Mesenchymal stem cell (in vitro differentiated cells and primary cell): ENCODE results near the gene FIP1L1.

Experiments
- DNase-seq: peaks from one replicate; pipeline ENCODE4 v3.0.0-alpha.2; 2013
- H2AFZ ChIP-seq: one replicate; pipeline ENCODE4 v1.6.1; 2013; ENCODE audit warnings: low read depth, mild to moderate bottlenecking, control low read depth, inconsistent platforms, low read length, moderate library complexity
- H2AK5ac ChIP-seq: 2 replicates; pipeline ENCODE4 v1.6.1; 2013; ENCODE audit warnings: low read length, moderate library complexity, mild to moderate bottlenecking, inconsistent platforms; ENCODE audit not compliant: severe bottlenecking
- H2BK120ac ChIP-seq: one replicate; pipeline ENCODE4 v1.6.1; 2013; ENCODE audit warnings: low read depth, mild to moderate bottlenecking, inconsistent platforms, low read length, moderate library complexity
- H2BK12ac ChIP-seq, 2 experiments: one replicate each; pipeline ENCODE4 v1.6.1; 2013; ENCODE audit warnings: inconsistent platforms in 2 of 2, low read length in 2 of 2, mild to moderate bottlenecking in 2 of 2, moderate library complexity in 2 of 2, control low read depth in 1 of 2
- H2BK15ac ChIP-seq: one replicate; pipeline ENCODE4 v1.6.1; 2013; ENCODE audit warnings: mild to moderate bottlenecking, low read depth, inconsistent platforms; ENCODE audit not compliant: poor library complexity, severe bottlenecking
- H2BK5ac ChIP-seq: 2 replicates; pipeline ENCODE4 v1.6.1; 2013; ENCODE audit warnings: low read depth, mild to moderate bottlenecking, low read length, control low read depth, inconsistent platforms; ENCODE audit not compliant: poor library complexity, severe bottlenecking
- H3K14ac ChIP-seq, 2 experiments: one replicate each; pipeline ENCODE4 v1.6.1; 2013; ENCODE audit warnings: inconsistent platforms in 2 of 2, low read length in 2 of 2, control low read depth in 1 of 2, mild to moderate bottlenecking in 1 of 2, moderate library complexity in 1 of 2
- H3K18ac ChIP-seq, 2 experiments: one replicate each; pipeline ENCODE4 v1.6.1; 2013; ENCODE audit warnings: inconsistent platforms in 2 of 2, low read length in 2 of 2, control low read depth in 1 of 2, low read depth in 1 of 2, mild to moderate bottlenecking in 1 of 2
- H3K23ac ChIP-seq, 2 experiments: one replicate each; pipeline ENCODE4 v1.6.1; 2013; ENCODE audit warnings: inconsistent platforms in 2 of 2, low read length in 2 of 2, mild to moderate bottlenecking in 2 of 2, moderate library complexity in 2 of 2, control low read depth in 1 of 2
- H3K27ac ChIP-seq: 2 replicates; pipeline ENCODE4 v1.5.1; 2013; ENCODE audit warnings: mild to moderate bottlenecking, moderate library complexity, low read length, control low read depth, inconsistent platforms; ENCODE audit not compliant: poor library complexity, severe bottlenecking
- H3K27me3 ChIP-seq, 2 experiments: 2 replicates each; pipeline versions ENCODE4 v1.6.1 to v1.7.0; 2013; ENCODE audit warnings: low read length in 2 of 2, mild to moderate bottlenecking in 2 of 2, moderate library complexity in 2 of 2, control low read depth in 1 of 2, inconsistent platforms in 1 of 2; ENCODE audit not compliant: control insufficient read depth in 1 of 2, insufficient read depth in 1 of 2
- H3K36me3 ChIP-seq, 2 experiments: 2 replicates each; pipeline versions ENCODE4 v1.6.1 to v1.7.0; 2013; ENCODE audit warnings: low read length in 2 of 2, control low read depth in 1 of 2, inconsistent platforms in 1 of 2, low read depth in 1 of 2, mild to moderate bottlenecking in 1 of 2; ENCODE audit not compliant: insufficient read depth in 2 of 2, control insufficient read depth in 1 of 2
- H3K4ac ChIP-seq, 2 experiments: one replicate each; pipeline ENCODE4 v1.6.1; 2013; ENCODE audit warnings: inconsistent platforms in 2 of 2, low read length in 2 of 2, mild to moderate bottlenecking in 2 of 2, moderate library complexity in 2 of 2, control low read depth in 1 of 2, low read depth in 1 of 2
- H3K4me1 ChIP-seq: 2 replicates; pipeline ENCODE4 v1.6.1; 2013; ENCODE audit warnings: low read depth, low read length, control low read depth; ENCODE audit not compliant: control insufficient read depth, insufficient read depth
- H3K4me2 ChIP-seq: 2 replicates; pipeline ENCODE4 v1.6.1; 2013; ENCODE audit warnings: low read length, mild to moderate bottlenecking, inconsistent platforms; ENCODE audit not compliant: poor library complexity, severe bottlenecking
- H3K4me3 ChIP-seq, 2 experiments: 2 replicates each; pipeline versions ENCODE4 v1.5.1 to v1.7.0; 2013; ENCODE audit warnings: low read length in 2 of 2, mild to moderate bottlenecking in 2 of 2, control low read depth in 1 of 2, low read depth in 1 of 2; ENCODE audit not compliant: insufficient read depth in 1 of 2
- H3K79me1 ChIP-seq: replicated peaks from 2 replicates; pipeline ENCODE4 v1.6.1; 2013; ENCODE audit warnings: mild to moderate bottlenecking, control low read depth, low read length, inconsistent platforms; ENCODE audit not compliant: poor library complexity, severe bottlenecking
- H3K9ac ChIP-seq: 2 replicates; pipeline ENCODE4 v1.7.0; 2013; ENCODE audit warnings: mild to moderate bottlenecking, low read length, moderate library complexity
- H3K9me3 ChIP-seq: 2 replicates; pipeline ENCODE4 v1.7.0; 2013; ENCODE audit warnings: mild to moderate bottlenecking, low read length; ENCODE audit not compliant: control insufficient read depth
- H4K8ac ChIP-seq: one replicate; pipeline ENCODE4 v1.6.1; 2013; ENCODE audit warnings: inconsistent platforms, mild to moderate bottlenecking, low read length, moderate library complexity
- H4K91ac ChIP-seq: one replicate; pipeline ENCODE4 v1.6.1; 2013; ENCODE audit warnings: mild to moderate bottlenecking, low read length, inconsistent platforms
- WGBS: methylation state at CpG from one replicate; pipeline ENCODE4 v1.1.7; 2013; ENCODE audit warnings: mixed read lengths; 5-methylcytosine and 5-hydroxymethylcytosine counted together

FIP1L1 gene

GRCh38 chr4:53485658-53486040 is 108.2 kb downstream of the FIP1L1 start:
- H3K27me3 ChIP-seq, result peaks cover 0 to 6% of the 10 kb centered on the region in 2 experiments
- H3K14ac ChIP-seq, result no peak overlapping the region
- no peak overlapping the region for H3K23ac ChIP-seq
- H2AK5ac ChIP-seq, result no peak overlapping the region
- H3K4me1 ChIP-seq, result no peaks in the 10 kb centered on the region
- no peaks in the 10 kb centered on the region for H3K36me3 ChIP-seq
- no peaks in the 10 kb centered on the region for H3K79me1 ChIP-seq
- no peak overlapping the region for H3K4me3 ChIP-seq
- H4K8ac ChIP-seq, result no peak overlapping the region
- H2BK120ac ChIP-seq, result no peak overlapping the region
- H2BK12ac ChIP-seq, result no peak overlapping the region
- no peak overlapping the region for H3K27ac ChIP-seq
- no peak overlapping the region for H2BK5ac ChIP-seq
- H3K9me3 ChIP-seq, result no peaks in the 10 kb centered on the region
- H2BK15ac ChIP-seq, result no peak overlapping the region
- peak overlapping the region in 1 of 2 experiments; percentile 64 for H3K4ac ChIP-seq
- H4K91ac ChIP-seq, result no peak overlapping the region
- H2AFZ ChIP-seq, result no peak overlapping the region
- H3K18ac ChIP-seq, result no peak overlapping the region
- no peak overlapping the region for H3K9ac ChIP-seq
- no peak overlapping the region for H3K4me2 ChIP-seq
- no CpG with 5 or more reads among the region's 1 CpG for WGBS
- no peak for DNase-seq

- H3K9ac ChIP-seq, result no peak overlapping the region
- no peak overlapping the region for H3K23ac ChIP-seq
These were observed 110.3 kb downstream of the FIP1L1 start for GRCh38 chr4:53487766-53488165.

GRCh38 chr4:53489279-53489889 is 111.9 kb downstream of the FIP1L1 start:
- Histone ChIP-seq H3K79me1 (no peaks in the 10 kb centered on the region), H3K4ac (no peak overlapping the region), H3K4me2 (no peak overlapping the region), H2BK5ac (no peak overlapping the region), H2BK120ac (no peak overlapping the region), H2AFZ (no peak overlapping the region), H3K4me3 (no peak overlapping the region), H4K91ac (no peak overlapping the region), H3K23ac (no peak overlapping the region), H4K8ac (no peak overlapping the region), H3K27me3 (peaks cover 0 to 6% of the 10 kb centered on the region in 2 experiments), H3K14ac (no peak overlapping the region), H2BK12ac (no peak overlapping the region), H3K4me1 (no peaks in the 10 kb centered on the region), H2BK15ac (no peak overlapping the region), H3K18ac (no peak overlapping the region), H3K36me3 (no peaks in the 10 kb centered on the region), H2AK5ac (no peak overlapping the region), H3K27ac (no peak overlapping the region), H3K9me3 (no peaks in the 10 kb centered on the region), H3K9ac (peak overlapping the region; percentile 86)
- DNase-seq, result peak; percentile 61

More at GRCh38 chr4:53487766-53488165, 110.3 kb downstream of the FIP1L1 start:
- Histone ChIP-seq H3K4ac (no peak overlapping the region), H3K36me3 (no peaks in the 10 kb centered on the region), H2BK120ac (no peak overlapping the region), H3K14ac (no peak overlapping the region), H4K8ac (no peak overlapping the region), H3K4me3 (no peak overlapping the region), H4K91ac (no peak overlapping the region), H3K4me1 (no peaks in the 10 kb centered on the region), H2BK15ac (no peak overlapping the region), H3K4me2 (no peak overlapping the region), H2BK12ac (no peak overlapping the region), H3K27ac (no peak overlapping the region), H3K27me3 (peaks cover 0 to 6% of the 10 kb centered on the region in 2 experiments), H3K79me1 (no peaks in the 10 kb centered on the region), H2AFZ (no peak overlapping the region), H3K18ac (no peak overlapping the region), H2AK5ac (no peak overlapping the region), H2BK5ac (no peak overlapping the region), H3K9me3 (no peaks in the 10 kb centered on the region)
- DNase-seq, result no peak

DNA sequence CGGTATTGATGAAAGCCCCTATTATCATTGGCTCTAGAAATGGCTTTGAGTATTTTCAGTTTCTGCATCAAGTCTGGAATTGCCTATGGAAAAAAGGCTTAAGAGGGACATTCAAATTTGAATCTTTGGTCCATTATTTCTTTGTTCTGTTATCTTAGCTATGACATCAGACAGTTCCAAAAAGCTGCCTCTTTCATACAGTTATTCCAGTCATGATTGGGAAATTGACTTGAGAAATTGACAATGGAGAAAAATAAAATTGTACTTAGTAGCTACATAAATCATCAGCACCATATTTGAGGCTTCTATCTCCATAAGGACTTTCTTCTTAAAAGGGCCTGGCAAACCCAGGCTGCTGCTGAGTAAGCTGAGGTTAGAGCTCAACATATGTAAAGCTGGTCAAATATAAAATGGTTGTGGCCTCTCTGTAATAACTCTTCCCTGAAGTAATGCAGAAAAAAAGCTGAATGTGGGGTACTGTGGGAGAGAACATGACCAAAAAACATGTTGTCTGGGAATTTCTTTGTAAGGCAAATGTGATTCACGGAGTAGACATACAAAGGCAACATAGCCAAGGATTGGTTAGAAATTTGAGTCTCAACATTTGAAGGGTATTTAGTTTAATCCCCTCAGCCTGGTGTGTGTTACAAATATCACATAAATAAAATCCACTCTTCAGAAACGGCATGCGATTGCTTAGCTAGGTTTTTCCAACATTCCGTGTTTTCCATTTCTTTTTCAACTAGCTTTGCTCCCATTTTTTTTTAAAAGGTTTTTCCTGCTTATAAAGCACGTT is 112.9 kb downstream of the FIP1L1 start:
- Histone ChIP-seq H3K18ac (peak overlapping the region in 1 of 2 experiments; percentile 48), H3K27ac (no peak overlapping the region), H3K79me1 (no peaks in the 10 kb centered on the region), H2BK5ac (no peak overlapping the region), H2AFZ (no peak overlapping the region), H3K9me3 (no peaks in the 10 kb centered on the region), H3K4me2 (no peak overlapping the region), H4K91ac (no peak overlapping the region), H3K36me3 (no peaks in the 10 kb centered on the region), H2BK12ac (no peak overlapping the region), H3K14ac (no peak overlapping the region), H3K4ac (no peak overlapping the region), H3K4me1 (no peaks in the 10 kb centered on the region), H3K4me3 (no peak overlapping the region), H3K27me3 (peaks cover 0 to 6% of the 10 kb centered on the region in 2 experiments), H4K8ac (no peak overlapping the region), H2BK120ac (peak overlapping the region; percentile 43), H3K23ac (no peak overlapping the region), H2AK5ac (no peak overlapping the region), H2BK15ac (no peak overlapping the region), H3K9ac (peak overlapping the region; percentile 86)
- DNase-seq, result peak; percentile 15
- WGBS, result 78% methylated on average over 4 of the region's 6 CpGs
